GM19035 (cell line): ENCODE results near the gene ADCY5.

ENCODE experiments used
- ATAC-seq: cut with Tn5 transposase; IDR thresholded peaks from one replicate; pipeline ENCODE4 v1.9.1; 2021; ENCODE audit not compliant: unreplicated experiment

The ADCY5 gene

DNA sequence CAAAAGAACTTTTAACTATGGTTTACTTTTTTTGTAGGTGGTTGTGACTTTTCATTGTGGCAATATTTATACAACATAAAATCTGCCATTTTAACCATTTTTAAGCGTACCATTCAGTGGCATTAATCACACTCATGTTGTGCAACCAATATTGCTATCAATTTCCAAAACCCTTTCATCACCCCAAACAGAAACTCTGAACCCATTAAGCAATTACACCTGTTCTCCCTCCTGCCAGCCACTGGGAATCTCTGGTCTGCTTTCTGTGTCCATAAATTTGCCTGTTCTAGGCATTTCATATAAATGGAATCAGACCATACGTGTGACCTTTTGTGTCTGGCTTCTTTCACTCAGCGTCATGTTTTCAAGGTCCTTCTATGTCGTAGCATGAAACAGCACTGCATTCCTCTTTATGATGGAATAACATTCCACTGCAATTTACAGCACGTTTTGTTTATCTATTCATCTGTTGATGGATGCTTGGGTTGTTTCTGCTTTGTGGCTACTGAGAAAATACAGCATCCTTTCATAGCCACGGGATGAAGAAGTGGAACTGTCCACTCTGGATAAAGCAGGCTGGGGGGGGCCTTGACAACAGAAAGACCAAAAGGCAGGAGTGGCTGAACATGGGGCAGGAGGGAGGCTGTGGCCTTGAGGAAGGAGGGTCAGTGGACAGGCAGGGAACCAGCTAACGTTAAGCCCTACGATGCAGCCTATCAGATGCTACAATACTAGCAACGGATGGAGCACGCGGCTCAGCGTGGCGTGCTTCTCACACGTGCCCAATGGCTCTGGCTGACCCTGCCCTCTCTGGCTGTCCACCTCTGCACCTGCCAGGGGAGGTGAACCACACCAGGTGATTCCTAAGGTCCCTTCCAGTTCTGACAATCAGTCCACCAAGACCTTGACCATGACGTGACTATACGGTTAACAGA, 136.3 kb downstream of the ADCY5 start:
- no peak for ATAC-seq

GRCh38 chr3:123311201-123311600, 137.7 kb downstream of the ADCY5 start:
- ATAC-seq = no peak

- no peak for ATAC-seq
These were observed 138.1 kb downstream of the ADCY5 start for GRCh38 chr3:123310741-123311140.

DNA sequence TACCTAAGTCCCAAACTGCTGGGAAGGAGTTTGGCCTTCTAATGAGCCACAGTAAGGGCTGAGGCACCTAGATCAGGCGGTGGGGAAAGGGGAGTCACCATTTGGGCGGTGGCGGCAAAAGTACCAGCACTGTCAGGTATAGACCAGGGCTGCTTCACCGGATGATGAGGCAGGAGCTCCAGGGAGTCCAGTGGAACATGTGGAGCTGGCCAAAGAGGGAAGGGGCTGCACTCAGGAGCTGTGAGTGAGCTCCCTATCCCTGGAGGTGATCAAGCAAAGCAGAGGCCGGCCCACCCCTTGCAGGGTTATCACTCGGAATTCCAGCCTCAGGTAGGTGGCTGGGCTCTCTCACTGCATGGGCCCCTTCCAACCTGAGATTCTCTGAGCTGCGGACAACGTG, 138.7 kb downstream of the ADCY5 start:
- ATAC-seq = no peak

DNA sequence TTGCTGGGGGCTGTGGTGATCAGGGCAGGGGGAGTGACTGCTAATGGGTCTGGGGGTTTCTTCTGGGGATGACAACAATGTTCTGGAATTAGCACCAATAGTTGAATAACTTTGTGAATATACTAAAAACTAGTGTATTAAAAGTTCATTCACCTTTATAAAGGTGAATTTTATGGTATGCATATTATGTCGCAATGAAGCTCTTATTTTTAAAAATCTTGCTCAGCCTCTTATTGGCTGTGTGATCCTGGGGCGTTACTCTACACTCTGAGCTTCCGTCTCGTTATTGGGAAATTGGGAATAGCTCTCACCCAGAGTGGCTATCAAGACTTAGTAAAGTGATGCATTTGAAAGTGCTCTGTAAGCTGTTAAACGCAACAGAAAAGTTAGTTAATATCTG, 141.8 kb downstream of the ADCY5 start:
- no peak for ATAC-seq

DNA sequence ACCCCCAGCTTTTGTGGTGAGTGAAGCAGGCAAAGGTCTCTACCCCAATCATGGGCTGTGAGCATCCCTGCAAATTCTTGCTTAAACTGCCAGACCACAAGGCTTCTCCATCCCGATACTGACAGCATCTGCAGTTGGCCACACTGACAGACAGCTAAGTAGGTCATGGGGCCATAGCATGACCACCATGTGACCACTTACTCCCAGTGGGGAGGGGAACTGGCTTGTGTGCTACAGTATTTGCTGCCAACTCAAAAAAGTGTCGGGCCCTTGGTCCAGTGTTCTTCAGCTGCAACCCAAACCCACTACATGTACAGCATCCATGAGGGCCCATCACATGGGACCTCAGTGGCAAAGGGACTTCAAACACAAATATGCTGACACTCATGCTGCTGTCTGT, 143.7 kb downstream of the ADCY5 start:
- no peak for ATAC-seq

GRCh38 chr3:123303976-123304560, 144.8 kb downstream of the ADCY5 start:
- ATAC-seq = no peak

DNA sequence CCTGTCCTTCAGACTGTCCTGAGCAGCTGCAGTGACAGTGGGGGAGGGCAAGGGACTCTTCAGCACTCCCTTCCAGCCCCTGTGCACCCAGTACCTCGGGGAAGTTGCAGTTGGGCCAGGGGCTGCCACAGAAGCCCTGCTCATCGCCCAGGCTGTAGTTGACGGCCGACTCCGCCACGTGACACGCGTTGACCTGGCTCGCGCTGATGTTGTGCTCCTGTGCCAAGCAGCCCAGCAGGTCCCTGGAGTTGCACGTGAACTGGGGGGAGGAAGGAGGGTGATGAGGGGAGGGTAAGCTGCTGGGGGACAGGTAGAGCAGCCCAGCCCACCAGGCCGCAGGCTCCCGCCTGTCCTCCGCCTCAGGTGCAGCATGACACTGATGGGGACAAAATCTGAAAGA, 145.9 kb downstream of the ADCY5 start:
- ATAC-seq = no peak

DNA sequence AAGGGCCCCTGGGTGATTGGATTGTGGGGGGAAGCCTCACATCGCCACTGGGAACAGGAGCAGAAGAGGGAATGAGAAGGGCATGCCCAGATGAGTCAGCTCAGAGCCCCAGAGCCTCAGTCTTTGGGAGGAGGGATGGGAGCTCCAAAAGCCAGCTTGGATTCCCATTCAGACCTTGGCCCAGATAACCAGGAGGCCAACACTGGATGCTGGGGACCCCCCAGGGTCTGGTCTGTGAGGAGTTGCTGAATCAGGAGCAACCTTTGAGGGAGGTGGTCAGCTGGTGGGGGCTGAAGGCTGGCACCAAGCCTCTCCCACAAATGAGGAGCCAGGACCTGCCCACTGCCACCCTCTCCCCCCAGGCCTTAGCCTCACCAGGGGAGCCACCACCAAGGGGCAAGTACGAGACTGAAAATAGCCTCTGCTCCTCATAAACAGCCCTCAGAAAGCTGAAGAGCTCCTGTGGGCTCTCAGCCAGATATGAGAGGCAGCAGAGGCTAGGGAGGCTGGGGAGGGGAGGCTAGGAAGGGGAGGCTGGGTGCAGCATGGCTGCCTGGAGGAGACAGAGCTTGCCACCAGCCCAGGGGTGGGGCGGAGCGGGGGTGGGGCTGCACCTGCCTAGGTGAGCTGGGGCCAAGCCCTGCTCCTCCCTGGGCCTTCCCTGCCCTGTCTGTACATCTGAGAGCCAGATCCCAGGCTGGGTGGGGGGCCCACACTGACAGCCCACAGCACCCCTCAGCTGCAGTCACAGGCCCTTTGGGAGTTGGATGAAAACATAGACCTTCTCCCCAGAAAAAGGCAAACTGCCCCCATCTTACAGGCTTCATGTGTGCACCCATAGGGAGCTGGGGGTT, 147.3 kb downstream of the ADCY5 start:
- no peak for ATAC-seq

DNA sequence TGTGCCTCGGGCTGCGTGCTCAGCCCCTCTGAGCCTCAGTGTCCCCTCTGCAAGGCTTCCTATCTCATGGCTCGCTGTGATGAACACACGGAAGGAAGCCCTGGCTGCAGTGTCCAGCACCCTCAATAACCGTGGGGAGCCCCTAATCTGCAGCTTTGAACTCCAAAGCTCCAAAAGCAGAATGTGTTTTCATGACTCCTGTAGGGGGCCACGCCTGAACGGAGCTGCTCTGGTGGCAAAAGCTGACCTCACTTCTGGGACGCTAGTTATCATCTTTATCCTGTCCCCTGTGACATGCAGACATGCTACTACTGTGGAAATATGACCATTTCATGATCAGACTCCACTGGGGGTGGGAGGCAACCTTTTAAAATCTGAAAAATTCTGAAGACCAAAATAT, 148.3 kb downstream of the ADCY5 start:
- no peak for ATAC-seq

GRCh38 chr3:123300056-123300455, 148.8 kb downstream of the ADCY5 start:
- ATAC-seq = no peak

- ATAC-seq = no peak
These were observed 149.3 kb downstream of the ADCY5 start for GRCh38 chr3:123299581-123299980.

DNA sequence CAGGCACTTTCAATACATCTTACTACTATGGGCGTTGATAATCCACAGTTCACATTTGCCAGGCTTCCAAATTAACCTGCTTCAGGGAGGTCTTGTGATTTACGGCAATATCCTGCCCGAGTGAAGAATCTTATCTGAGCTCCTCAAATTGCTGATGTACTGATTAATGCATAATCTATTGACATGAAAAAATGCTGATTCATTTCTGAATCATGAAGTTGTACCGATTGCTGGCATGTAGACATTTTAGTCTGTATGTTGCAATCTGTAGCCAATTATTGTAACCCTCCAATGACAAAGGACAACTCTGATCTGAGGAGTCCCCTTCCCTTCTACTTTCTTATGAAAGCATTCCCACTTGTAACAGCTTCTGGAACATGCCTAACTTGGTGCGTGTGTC, 150.0 kb downstream of the ADCY5 start:
- no peak for ATAC-seq

DNA sequence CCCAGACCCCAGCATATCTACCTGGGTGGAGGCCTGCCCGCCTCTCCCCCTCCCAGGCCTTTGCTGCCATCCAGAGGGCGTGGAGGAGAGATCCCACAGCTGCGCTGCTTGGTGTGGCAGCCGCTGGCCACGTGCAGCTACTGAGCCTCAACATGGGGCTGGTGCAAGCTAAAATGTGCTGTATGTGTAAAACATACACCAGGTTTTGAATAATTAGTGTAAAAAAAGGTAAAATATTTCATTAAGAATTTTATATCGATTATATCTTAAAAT, 151.3 kb downstream of the ADCY5 start:
- ATAC-seq = no peak

DNA sequence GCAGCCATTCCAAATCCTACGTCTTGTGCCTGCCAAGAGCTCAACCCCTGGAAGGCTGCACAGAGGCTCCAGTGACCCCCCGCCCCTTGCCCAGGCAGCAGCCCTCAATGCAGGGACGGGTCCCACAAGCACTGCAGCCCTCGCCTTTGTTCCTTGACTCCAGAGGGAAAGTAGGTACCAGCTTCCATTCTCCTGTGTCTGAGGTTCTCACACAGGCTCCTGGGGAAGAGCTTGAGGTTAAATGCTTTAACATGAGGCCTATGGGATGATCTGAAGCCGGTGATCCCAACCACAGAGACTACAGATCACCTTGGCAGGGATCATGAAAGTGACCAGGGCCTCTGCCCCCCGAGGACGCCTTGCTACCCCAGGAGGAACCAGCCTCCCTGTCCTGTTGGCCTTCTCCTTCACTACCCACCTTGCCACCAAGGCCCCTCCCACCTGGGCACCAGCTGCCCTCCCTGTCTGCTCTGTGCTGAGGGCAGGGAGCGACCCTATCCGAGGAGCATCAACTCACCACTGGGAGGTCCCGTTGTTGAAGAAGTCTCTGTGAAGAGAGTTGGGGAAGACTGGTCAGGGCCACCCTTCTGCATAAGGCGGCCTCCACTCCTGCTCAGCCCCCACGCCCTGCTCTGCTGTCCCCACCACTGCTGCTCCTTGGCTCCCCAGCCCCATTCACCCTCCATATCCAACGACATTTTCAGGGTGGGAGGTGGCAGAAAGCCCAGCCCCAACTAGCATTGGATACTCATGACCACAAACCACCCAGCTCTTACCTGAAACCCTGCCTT, 151.9 kb downstream of the ADCY5 start:
- no peak for ATAC-seq

GRCh38 chr3:123296261-123296660, 152.6 kb downstream of the ADCY5 start:
- no peak for ATAC-seq

GRCh38 chr3:123295901-123296250, 153.0 kb downstream of the ADCY5 start:
- ATAC-seq = no peak

DNA sequence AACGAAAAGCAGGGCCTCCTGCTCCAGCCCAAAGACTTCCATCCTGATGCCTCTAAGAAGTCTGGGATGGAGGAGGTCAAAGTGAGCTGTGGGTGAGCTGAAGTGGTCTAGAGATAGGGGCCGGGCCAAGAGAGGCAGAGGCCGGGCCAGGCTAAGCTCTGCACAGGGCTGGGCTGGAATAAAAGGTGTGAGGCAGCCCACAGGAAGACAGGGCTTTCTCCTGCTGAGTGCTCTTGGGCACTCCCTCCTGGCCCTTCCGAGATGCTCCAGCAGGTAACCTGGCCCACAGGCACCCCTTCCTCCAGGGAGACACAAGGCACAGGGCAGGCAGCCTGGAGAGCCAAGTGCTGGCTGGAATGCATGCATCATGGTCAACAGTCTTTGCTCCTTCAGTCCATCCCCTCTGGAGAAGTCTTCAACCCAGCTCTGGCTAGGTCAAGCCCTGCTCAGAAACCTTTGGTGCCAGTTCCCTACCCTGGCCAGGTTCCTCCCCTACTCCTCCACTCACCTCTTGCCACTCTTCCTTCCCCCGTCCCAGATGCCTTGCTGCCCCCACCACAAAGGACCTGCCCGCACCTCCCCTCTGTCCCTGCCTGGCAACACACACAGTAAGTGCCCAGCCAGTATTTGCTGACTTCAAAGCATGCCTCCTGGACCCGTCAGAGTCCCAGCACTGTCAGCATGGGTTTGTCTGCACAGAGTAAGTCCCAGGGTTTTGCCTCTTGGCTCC, 153.6 kb downstream of the ADCY5 start:
- no peak for ATAC-seq

DNA sequence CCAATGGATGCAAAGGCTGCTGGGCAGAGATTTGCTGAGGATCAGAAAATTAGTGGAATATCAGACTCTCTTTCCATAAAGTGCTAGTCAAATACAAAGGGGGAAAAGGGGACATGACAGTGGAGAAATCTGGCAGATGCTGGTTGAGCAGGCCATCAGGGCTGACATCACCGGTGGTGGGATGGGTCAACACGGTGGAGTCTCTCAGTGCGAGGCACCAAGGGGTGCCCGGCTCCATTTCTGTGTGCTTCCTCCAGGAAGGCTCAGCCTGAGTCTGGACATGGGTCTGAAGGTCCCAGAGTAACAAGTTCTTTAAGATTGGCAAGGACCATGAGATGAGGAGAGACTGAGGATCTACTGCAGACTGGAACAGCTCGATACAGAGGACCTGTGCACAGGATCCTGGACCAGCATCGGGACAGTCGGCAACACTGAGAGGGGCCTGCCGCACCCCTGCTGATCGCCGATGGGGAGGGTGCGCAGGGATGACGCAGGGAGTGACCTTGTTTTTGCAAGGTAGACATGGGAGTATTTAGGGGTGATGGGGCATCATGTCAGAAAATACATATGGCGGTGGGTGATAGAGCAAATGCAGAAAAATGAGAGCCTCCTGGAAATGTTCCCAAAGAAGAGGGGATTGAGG, 154.5 kb downstream of the ADCY5 start:
- no peak for ATAC-seq
